ENCODE data around the gene GATA1. TPM values are rescaled to one million over a fixed set of nuclear protein-coding genes. Genes with fewer than 3 reads are reported as not detected.

The GATA1 gene
- total RNA-seq, 1 donor from 2014 or later, result 1.2 TPM

- H3K36me3 ChIP-seq, result no peaks in the 10 kb centered on the region
- TF ChIP-seq CTCF (IDR thresholded peaks at IDR 0.05), result no peak
- H3K4me3 ChIP-seq, result no peak overlapping the region
- no peaks in the 10 kb centered on the region for H3K4me1 ChIP-seq
- DNase-seq, result no peak
- intact Hi-C loops (cut with DNase I), result no loop called here
- H3K9me3 ChIP-seq, result no peaks in the 10 kb centered on the region
- no peak overlapping the region for H3K27ac ChIP-seq
- no peak for ATAC-seq
- no peaks in the 10 kb centered on the region for H3K27me3 ChIP-seq (ENCODE audit: low read depth)
Measured at GRCh38 chrX:48745222-48745621, 41.2 kb upstream of the GATA1 start.

- ATAC-seq, result no peak
- DNase-seq, result no peak
- Histone ChIP-seq H3K4me3 (no peak overlapping the region), H3K27ac (no peak overlapping the region), H3K4me1 (no peaks in the 10 kb centered on the region), H3K36me3 (no peaks in the 10 kb centered on the region), H3K9me3 (no peaks in the 10 kb centered on the region), H3K27me3 (ENCODE audit: low read depth) (no peaks in the 10 kb centered on the region)
- intact Hi-C loops (cut with DNase I), result no loop called here
- TF ChIP-seq CTCF (IDR thresholded peaks at IDR 0.05), result no peak
Measured at GRCh38 chrX:48747415-48748016, 38.9 kb upstream of the GATA1 start.

GRCh38 chrX:48749182-48749581, 37.2 kb upstream of the GATA1 start:
- H3K4me3 ChIP-seq, result no peak overlapping the region
- ATAC-seq, result no peak

GRCh38 chrX:48751343-48751742, 35.0 kb upstream of the GATA1 start:
- ATAC-seq, result no peak
- no peaks in the 10 kb centered on the region for H3K36me3 ChIP-seq
- no peak for DNase-seq
- TF ChIP-seq CTCF (IDR thresholded peaks at IDR 0.05), result no peak
- H3K27me3 ChIP-seq (ENCODE audit: low read depth), result no peaks in the 10 kb centered on the region
- H3K4me3 ChIP-seq, result no peak overlapping the region
- no peaks in the 10 kb centered on the region for H3K4me1 ChIP-seq
- no peak overlapping the region for H3K27ac ChIP-seq
- H3K9me3 ChIP-seq, result no peaks in the 10 kb centered on the region
- intact Hi-C loops (cut with DNase I), result no loop called here

More at GRCh38 chrX:48749182-48749581, 37.2 kb upstream of the GATA1 start:
- no peaks in the 10 kb centered on the region for H3K9me3 ChIP-seq
- DNase-seq, result no peak
- intact Hi-C loops (cut with DNase I), result no loop called here
- no peak for TF ChIP-seq CTCF (IDR thresholded peaks at IDR 0.05)
- H3K27ac ChIP-seq, result no peak overlapping the region
- no peaks in the 10 kb centered on the region for H3K27me3 ChIP-seq (ENCODE audit: low read depth)
- H3K4me1 ChIP-seq, result no peaks in the 10 kb centered on the region
- H3K36me3 ChIP-seq, result no peaks in the 10 kb centered on the region

GRCh38 chrX:48752498-48752897, 33.9 kb upstream of the GATA1 start:
- Histone ChIP-seq H3K4me3 (no peak overlapping the region), H3K9me3 (no peaks in the 10 kb centered on the region), H3K4me1 (no peaks in the 10 kb centered on the region), H3K36me3 (no peaks in the 10 kb centered on the region), H3K27ac (no peak overlapping the region), H3K27me3 (ENCODE audit: low read depth) (no peaks in the 10 kb centered on the region)
- DNase-seq, result no peak
- intact Hi-C loops (cut with DNase I), result no loop called here
- ATAC-seq, result no peak
- TF ChIP-seq CTCF (IDR thresholded peaks at IDR 0.05), result no peak

Data from lower lobe of right lung (tissue), 2 donors.